Erythroblast (primary cell): ENCODE data around the gene ITPRIPL2.

Experiments
- GATA1 ChIP-seq: IDR thresholded peaks from 2 replicates; pipeline ENCODE4 v1.6.1; 2011; ENCODE audit warnings: low read depth, mild to moderate bottlenecking, control low read depth, low read length, moderate library complexity
- POLR2A ChIP-seq: IDR thresholded peaks from 2 replicates; pipeline ENCODE4 v1.6.1; 2011; ENCODE audit warnings: mild to moderate bottlenecking, low read length

GRCh38 chr16:19127205-19127604 is 13.4 kb downstream of the ITPRIPL2 start:
- no peak for TF ChIP-seq POLR2A
- TF ChIP-seq GATA1, result no peak
